NOMO-1 treated with dmso at 0.1 percent for 144 hours (cell line): ENCODE measurements around the gene ANKRD18B.
"Not testable (repeated sequence)": the region's sequence is repeated elsewhere in the genome, so short reads cannot be mapped to it uniquely, and the experiment has no call there.

Source experiments
- DNase-seq: peaks from one replicate; lab custom pipeline; 2025; ENCODE audit not compliant: unreplicated experiment; lab: John Stamatoyannopoulos, UW

Gene ANKRD18B

GRCh38 chr9:33523397-33524305 lies at the start of gene ANKRD18B:
ANKRD18B (plus strand) TSS chr9:33524251; CDS start chr9:33524490, 239 bp downstream.
- DNase-seq: peak; percentile 29

GRCh38 chr9:33475357-33475756 lies 48.7 kb upstream of the ANKRD18B start:
- no peak for DNase-seq

GRCh38 chr9:33476503-33476902 lies 47.5 kb upstream of the ANKRD18B start:
- DNase-seq: no peak

- no peak for DNase-seq
Observed at GRCh38 chr9:33480106-33480505, 43.9 kb upstream of the ANKRD18B start.

GRCh38 chr9:33480976-33481375 lies 43.1 kb upstream of the ANKRD18B start:
- DNase-seq: no peak

- DNase-seq: not testable (repeated sequence)
Observed at GRCh38 chr9:33485312-33485711, 38.7 kb upstream of the ANKRD18B start.

- DNase-seq: no peak
Observed at GRCh38 chr9:33489066-33489465, 35.0 kb upstream of the ANKRD18B start.

GRCh38 chr9:33493819-33494218 lies 30.2 kb upstream of the ANKRD18B start:
- not testable (repeated sequence) for DNase-seq

GRCh38 chr9:33498387-33498786 lies 25.7 kb upstream of the ANKRD18B start:
- no peak for DNase-seq

GRCh38 chr9:33506626-33507370 lies 17.3 kb upstream of the ANKRD18B start:
- DNase-seq: no peak

- DNase-seq: peak; percentile 62
Observed at GRCh38 chr9:33510262-33511183, 13.5 kb upstream of the ANKRD18B start.

- not testable (repeated sequence) for DNase-seq
Observed at GRCh38 chr9:33511184-33511517, 12.9 kb upstream of the ANKRD18B start.

GRCh38 chr9:33512535-33512934 lies 11.5 kb upstream of the ANKRD18B start:
- not testable (repeated sequence) for DNase-seq

GRCh38 chr9:33515342-33515995 lies 8.6 kb upstream of the ANKRD18B start:
- DNase-seq: not testable (repeated sequence)

GRCh38 chr9:33516397-33516796 lies 7.7 kb upstream of the ANKRD18B start:
- not testable (repeated sequence) for DNase-seq

GRCh38 chr9:33517373-33517772 lies 6.7 kb upstream of the ANKRD18B start:
- DNase-seq: no peak

- DNase-seq: not testable (repeated sequence)
Observed at GRCh38 chr9:33517934-33518577, 6.0 kb upstream of the ANKRD18B start.

- DNase-seq: not testable (repeated sequence)
Observed at GRCh38 chr9:33521861-33522260, 2.2 kb upstream of the ANKRD18B start.

GRCh38 chr9:33524306-33524947 lies 376 bp downstream of the ANKRD18B start:
- no peak for DNase-seq
